GM15510 (cell line): Measurements from ENCODE around the gene ZNF394.
A peak's percentile ranks its signal among the peaks of the same experiment; 100 is the strongest.

Experiments used
- POLR2A ChIP-seq: IDR thresholded peaks from 3 replicates; pipeline ENCODE4 v1.6.1; 2011; ENCODE audit warnings: borderline replicate concordance; ENCODE audit not compliant: insufficient read length; ENCODE audit errors: extremely low read depth

ZNF394 gene

DNA sequence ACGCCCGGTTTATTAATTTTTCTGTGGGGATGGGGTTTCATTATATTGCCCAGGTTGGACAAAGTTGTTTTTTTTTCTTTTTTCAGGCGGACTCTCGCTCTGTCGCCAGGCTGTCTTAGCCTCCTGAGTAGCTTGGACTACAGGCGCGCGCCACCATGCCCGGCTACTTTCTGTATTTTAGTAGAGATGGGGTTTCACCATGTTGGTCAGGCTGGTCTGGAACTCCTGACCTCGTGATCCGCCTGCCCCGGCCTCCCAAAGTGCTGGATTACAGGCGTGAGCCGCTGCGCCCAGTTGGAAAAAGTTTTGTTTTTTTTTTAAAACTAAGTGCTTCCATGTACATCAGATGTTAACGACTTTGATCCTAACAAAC is 542 bp upstream of the ZNF394 start:
- TF ChIP-seq POLR2A: no peak

DNA sequence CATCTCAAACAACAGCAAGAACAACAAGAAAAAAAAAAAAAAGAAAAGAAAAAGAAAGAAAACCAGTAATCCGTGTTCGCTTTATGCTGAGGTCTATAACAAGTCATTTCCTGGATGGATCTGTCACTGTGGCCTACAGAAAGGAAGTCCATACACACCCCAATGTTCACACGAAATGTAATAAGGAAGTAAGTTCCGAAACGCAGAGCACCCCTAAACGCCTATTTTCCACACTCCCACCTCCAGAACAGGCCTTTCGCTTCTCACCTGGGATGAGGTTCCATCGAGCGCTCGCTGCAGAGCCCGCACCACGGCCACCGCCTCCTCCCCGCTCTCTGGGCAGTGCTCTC is 735 bp downstream of the ZNF394 start:
- TF ChIP-seq POLR2A: no peak

GRCh38 chr7:99498546-99498944 is 1.5 kb downstream of the ZNF394 start:
- no peak for TF ChIP-seq POLR2A

- TF ChIP-seq POLR2A: no peak
These were observed 2.1 kb downstream of the ZNF394 start for GRCh38 chr7:99497766-99498545.

DNA sequence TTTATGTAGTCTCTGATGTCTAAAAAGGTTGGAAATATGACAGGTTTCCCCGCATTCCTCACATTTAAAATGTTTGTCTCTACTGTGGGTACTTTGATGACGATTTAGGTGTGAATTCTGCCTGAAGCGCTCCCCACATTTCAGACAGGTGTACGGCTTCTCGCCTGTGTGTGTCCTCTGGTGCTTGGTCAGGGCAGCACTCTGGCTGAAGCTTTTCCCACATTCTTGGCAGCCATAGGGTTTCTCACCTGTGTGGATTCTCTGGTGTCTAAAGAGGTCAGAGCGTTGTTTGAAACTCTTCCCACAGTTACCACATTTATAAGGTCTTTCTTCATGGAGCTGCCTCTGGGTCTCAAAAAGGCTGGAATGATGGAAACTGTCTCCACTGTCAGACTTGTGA is 6.3 kb downstream of the ZNF394 start:
- no peak for TF ChIP-seq POLR2A

GRCh38 chr7:99490878-99491277 is 9.2 kb downstream of the ZNF394 start:
- no peak for TF ChIP-seq POLR2A

DNA sequence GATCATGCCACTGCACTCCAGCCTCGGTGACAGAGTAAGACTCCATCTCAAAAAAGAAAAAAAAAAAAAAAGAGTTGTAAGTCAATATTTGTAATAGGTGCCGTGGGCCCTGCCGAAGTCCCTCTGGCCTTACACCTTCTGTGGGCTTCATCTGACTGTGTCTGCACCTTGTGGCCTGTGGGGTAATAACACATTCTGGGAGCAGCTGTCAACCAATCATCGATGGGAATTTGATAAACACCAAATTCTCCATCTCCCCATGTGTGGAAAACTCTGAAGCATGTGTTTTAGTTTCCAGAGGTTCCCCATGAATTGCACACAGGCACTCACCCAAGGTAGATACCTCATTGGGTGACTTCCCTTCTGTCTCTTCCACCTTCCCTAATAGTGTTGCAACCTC is 10.8 kb downstream of the ZNF394 start:
- no peak for TF ChIP-seq POLR2A

- no peak for TF ChIP-seq POLR2A
These were observed 15.0 kb downstream of the ZNF394 start for GRCh38 chr7:99485094-99485493.

- no peak for TF ChIP-seq POLR2A
These were observed 21.3 kb downstream of the ZNF394 start for GRCh38 chr7:99478464-99479440.

GRCh38 chr7:99476107-99476506 is 24.0 kb downstream of the ZNF394 start:
- no peak for TF ChIP-seq POLR2A

DNA sequence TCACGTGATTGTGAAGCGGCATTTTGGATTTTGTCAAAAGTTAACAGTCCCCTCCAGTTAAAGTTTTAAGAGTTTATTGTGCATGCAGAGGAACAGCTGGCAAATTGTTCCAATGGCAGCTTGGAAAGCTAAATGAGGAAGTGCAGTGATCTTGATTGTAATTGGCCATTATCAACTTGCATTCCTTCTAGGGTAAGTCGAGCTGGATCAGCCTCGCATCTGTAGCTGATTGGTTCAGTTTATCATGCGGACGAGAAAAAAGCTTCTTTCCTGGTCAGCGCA is 26.8 kb downstream of the ZNF394 start:
- no peak for TF ChIP-seq POLR2A

DNA sequence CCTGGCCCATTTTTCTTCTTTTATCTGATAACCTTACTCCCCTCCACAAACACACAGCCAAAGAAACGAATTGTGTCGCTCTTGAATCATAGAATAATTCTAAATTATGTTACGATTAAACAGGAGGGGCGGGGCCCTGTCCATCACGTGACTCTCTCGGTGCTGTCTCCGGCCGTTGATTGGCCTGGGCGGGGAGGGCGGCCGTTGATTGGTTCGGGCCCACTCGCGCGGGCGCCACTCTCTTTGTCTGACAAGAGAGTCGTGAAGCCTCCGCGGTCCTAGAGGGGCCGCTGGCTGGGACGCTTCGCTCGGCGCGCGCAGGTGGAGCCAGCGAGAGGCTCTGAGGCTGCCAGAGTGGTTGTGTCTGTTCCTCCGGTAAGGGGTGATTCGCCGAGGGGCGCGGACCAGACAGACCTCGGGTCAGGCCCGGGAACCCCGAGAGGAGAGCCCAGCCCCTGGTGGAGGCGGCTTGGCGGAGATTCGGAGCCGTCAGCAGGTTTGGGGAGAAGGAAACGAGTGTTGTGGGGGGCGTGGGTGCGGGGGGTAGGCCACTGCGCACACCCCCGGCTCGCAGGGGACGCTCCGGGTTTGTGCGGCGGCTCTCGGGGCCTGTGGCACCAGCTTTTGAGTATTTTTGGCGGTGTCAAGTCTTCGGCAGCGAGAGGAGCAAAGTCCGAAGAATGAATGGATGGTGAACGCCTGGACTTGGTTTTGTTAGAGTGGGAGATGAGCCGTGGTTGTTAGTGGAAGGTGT is 27.3 kb downstream of the ZNF394 start, which contains the start of gene ZNF789:
ZNF789 (plus strand) TSS at position 330 of the 754 bp plus-strand sequence. CDS start 3,567 bp downstream, outside the sequence.
- peak; percentile 78 for TF ChIP-seq POLR2A

- TF ChIP-seq POLR2A: no peak
These were observed 30.6 kb downstream of the ZNF394 start for GRCh38 chr7:99469381-99470065.

- no peak for TF ChIP-seq POLR2A
These were observed 31.7 kb downstream of the ZNF394 start for GRCh38 chr7:99468336-99468918.
